CD4-positive, alpha-beta T cell treated with Interleukin-17A for 4 hours (primary cell): ENCODE measurements around the gene LMBR1L.

Source experiments
- DNase-seq: peaks from one replicate; pipeline ENCODE4 v3.0.0-alpha.2; 2020; ENCODE audit warnings: mixed read lengths

The LMBR1L gene

DNA sequence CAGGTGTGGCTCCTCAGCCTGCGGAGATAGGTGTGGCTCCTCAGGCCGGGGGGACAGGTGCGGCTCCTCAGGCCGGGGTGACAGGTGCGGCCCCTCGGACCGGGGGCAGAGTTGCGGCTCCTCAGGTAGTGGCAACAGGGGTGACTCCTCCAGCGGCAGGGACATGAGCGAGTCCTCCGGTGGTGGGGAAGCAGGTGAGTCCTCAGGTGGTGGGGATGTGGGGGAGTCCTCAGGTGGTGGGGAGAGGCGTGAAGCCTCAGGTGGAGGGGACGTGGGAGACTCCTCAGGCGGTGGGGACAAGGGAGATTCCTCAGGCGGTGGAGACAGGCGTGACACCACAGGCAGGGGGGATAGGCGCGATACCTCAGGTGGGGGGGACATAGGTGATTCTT, 59.3 kb downstream of the LMBR1L start:
- DNase-seq, result no peak

DNA sequence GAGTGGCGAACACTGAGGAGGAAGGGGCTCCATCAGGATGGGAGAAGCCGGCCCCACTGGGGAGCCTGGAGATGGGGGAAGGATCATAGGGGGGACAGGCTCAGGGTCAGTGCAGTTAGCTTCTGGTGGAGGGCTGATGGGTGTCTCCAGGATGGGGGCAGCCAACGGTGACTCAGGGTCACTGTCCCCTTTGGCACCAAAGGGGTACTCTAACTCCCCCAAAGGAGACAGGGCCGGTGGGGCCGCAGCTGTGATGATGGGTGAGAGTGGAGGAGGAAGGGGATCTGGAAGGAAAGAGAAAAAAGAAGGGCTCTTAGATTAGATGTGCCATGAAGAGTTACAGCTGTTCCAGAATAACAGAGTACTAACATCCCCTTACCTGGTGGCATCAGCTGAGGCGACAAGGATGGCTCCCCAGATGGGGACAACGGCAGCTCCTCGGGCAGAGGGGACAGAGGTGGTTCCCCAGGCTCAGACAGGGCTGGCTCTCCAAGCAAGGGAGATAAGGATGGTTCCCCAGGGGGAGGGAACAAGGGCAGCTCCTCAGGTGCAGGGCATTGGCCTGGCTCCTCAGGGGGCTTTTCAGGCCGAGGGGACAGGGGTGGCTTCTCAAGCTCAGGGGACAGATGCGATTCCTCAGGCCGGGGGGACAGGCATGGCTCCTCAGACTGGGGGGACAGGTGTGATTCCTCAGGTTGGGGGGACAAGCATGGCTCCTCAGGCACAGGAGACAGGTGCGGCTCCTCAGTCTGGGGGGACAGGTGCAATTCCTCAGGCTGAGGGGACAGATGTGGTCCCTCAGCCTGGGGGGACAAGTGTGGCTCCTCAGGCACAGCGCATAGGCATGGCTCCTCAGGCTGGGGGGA, 59.9 kb downstream of the LMBR1L start:
- DNase-seq, result no peak

DNA sequence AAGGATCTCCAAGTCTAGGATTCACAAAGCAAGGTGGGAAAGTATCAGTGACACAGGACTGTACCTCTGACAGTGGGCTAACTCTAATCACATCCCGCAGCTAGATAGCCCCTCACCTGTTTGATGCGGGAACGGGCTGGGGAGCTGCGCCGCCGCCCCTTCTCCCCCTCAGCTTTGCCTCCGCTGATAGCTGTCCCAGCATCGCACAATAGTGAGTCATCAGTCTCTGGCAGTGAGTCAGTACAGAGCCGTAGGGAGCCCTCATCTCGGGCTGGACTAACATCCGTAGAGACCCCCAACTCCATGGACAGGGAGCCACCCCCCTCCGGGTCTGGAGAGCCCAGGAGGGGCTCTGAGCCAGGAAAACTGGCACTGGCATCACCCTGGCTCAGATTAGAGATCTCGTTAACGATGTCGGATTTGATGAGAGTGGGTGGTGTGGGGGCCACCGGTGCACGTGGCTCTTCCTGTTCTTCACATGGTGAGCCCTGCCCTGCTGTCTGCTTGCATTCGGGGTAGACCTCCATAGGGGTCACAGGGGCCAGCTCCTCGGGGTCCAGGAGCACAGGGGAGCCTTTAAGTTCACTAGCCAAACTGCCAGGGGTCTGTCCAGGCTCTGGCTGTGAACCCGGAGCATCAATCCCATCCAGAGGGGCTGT, 61.0 kb downstream of the LMBR1L start:
- no peak for DNase-seq

DNA sequence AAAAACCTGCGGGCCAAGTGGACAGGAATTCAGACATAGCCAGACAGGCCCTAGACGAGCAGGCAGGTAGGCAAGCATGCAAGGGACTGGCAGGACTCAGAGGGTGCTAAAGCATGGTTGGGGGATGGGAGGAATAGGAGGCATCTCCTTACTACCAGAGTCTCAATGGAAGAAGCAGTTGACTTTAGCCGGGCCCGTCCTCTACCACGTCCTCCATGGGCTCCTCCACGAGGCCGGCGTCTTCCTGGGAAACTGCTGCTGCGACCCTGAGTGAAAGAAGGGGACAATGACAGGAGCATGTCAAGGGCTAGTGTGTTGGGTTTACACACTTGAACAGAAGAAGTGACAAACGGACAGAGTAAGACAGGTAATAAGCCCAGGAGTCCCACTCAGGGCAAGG, 61.7 kb downstream of the LMBR1L start:
- DNase-seq, result no peak
